Measurements from ENCODE around the gene TMEM72.

TMEM72 gene

DNA sequence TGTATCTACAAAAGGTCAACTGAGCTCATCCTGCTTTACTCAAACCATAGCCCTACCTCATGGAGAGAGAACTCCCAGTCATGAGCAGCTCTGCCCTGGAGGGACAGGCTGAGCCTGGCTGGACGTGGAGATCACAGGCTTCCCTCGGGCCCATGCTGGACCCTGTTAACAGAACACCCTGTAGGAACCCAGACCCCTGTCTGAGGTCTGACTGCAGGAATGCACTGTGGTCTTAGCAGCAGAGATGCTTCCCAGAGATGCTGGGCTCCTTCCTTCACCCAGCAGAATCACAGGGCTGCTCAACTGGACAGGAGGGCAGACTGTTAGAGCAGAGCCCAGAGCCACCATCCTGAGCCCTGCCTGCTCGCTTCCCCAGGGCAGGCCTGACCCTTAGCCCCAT, 814 bp downstream of the TMEM72 start:
- intact Hi-C loops (cut with DNase I; ENCODE audit: low total_unique reads), result no loop called here
- H3K27me3 ChIP-seq, result no peaks in the 10 kb centered on the region
- no peak for DNase-seq

GRCh38 chr10:44913350-44914081, 2.4 kb downstream of the TMEM72 start:
- peaks cover 0 to 4% (median 2%) of the 10 kb centered on the region in 4 donors for H3K4me1 ChIP-seq
- no peak overlapping the region for H3K4me3 ChIP-seq
- TF ChIP-seq, protein P1, sequence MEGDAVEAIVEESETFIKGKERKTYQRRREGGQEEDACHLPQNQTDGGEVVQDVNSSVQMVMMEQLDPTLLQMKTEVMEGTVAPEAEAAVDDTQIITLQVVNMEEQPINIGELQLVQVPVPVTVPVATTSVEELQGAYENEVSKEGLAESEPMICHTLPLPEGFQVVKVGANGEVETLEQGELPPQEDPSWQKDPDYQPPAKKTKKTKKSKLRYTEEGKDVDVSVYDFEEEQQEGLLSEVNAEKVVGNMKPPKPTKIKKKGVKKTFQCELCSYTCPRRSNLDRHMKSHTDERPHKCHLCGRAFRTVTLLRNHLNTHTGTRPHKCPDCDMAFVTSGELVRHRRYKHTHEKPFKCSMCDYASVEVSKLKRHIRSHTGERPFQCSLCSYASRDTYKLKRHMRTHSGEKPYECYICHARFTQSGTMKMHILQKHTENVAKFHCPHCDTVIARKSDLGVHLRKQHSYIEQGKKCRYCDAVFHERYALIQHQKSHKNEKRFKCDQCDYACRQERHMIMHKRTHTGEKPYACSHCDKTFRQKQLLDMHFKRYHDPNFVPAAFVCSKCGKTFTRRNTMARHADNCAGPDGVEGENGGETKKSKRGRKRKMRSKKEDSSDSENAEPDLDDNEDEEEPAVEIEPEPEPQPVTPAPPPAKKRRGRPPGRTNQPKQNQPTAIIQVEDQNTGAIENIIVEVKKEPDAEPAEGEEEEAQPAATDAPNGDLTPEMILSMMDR (IDR thresholded peaks at IDR 0.05), result no peak
- H3K9me3 ChIP-seq, result no peaks in the 10 kb centered on the region
- DNase-seq, result no peak
- intact Hi-C loops (cut with DNase I; ENCODE audit: low total_unique reads), result no loop called here
- H3K36me3 ChIP-seq, result no peaks in the 10 kb centered on the region
- H3K27me3 ChIP-seq, result no peaks in the 10 kb centered on the region
- no peak overlapping the region for H3K27ac ChIP-seq

More for the DNA sequence above, 814 bp downstream of the TMEM72 start:
- Histone ChIP-seq H3K9me3 (no peaks in the 10 kb centered on the region), H3K4me3 (no peak overlapping the region), H3K36me3 (no peaks in the 10 kb centered on the region), H3K4me1 (peaks cover 0 to 4% (median 2%) of the 10 kb centered on the region in 4 donors), H3K27ac (no peak overlapping the region)
- TF ChIP-seq, protein P1 (IDR thresholded peaks at IDR 0.05), result no peak

- no peaks in the 10 kb centered on the region for H3K27me3 ChIP-seq
- H3K9me3 ChIP-seq, result no peaks in the 10 kb centered on the region
- H3K36me3 ChIP-seq, result no peaks in the 10 kb centered on the region
- H3K27ac ChIP-seq, result no peak overlapping the region
- intact Hi-C loops (cut with DNase I; ENCODE audit: low total_unique reads), result no loop called here
- DNase-seq, result no peak
- H3K4me1 ChIP-seq, result peaks cover 0 to 4% (median 2%) of the 10 kb centered on the region in 4 donors
- TF ChIP-seq, protein P1 (IDR thresholded peaks at IDR 0.05), result no peak
- no peak overlapping the region for H3K4me3 ChIP-seq
Observed at GRCh38 chr10:44914891-44915290, 3.8 kb downstream of the TMEM72 start.

- Histone ChIP-seq H3K4me3 (no peak overlapping the region), H3K27ac (no peak overlapping the region), H3K27me3 (no peaks in the 10 kb centered on the region), H3K36me3 (no peaks in the 10 kb centered on the region), H3K4me1 (no peaks in the 10 kb centered on the region), H3K9me3 (no peaks in the 10 kb centered on the region)
- intact Hi-C loops (cut with DNase I; ENCODE audit: low total_unique reads), result no loop called here
- DNase-seq, result no peak
- TF ChIP-seq, protein P1 (IDR thresholded peaks at IDR 0.05), result no peak
Observed at GRCh38 chr10:44916429-44916828, 5.3 kb downstream of the TMEM72 start.

GRCh38 chr10:44917848-44918247, 6.7 kb downstream of the TMEM72 start:
- Histone ChIP-seq H3K4me3 (no peak overlapping the region), H3K27me3 (no peaks in the 10 kb centered on the region), H3K4me1 (no peaks in the 10 kb centered on the region), H3K36me3 (no peaks in the 10 kb centered on the region), H3K9me3 (no peaks in the 10 kb centered on the region), H3K27ac (no peak overlapping the region)
- intact Hi-C loops (cut with DNase I; ENCODE audit: low total_unique reads), result no loop called here
- TF ChIP-seq, protein P1 (IDR thresholded peaks at IDR 0.05), result no peak
- peak in 1 of 2 donors; percentile 17 for DNase-seq

Data from tibial artery (tissue), 4 donors.